HG03378 (cell line): ENCODE measurements around the gene KMT2C.

Experiments
- ATAC-seq: cut with Tn5 transposase; IDR thresholded peaks from one replicate; pipeline ENCODE4 v1.9.1; 2021; ENCODE audit warnings: mild to moderate bottlenecking, moderate library complexity; ENCODE audit not compliant: unreplicated experiment

Gene KMT2C

GRCh38 chr7:152120210-152120609 lies 315.6 kb downstream of the KMT2C start:
- no peak for ATAC-seq

DNA sequence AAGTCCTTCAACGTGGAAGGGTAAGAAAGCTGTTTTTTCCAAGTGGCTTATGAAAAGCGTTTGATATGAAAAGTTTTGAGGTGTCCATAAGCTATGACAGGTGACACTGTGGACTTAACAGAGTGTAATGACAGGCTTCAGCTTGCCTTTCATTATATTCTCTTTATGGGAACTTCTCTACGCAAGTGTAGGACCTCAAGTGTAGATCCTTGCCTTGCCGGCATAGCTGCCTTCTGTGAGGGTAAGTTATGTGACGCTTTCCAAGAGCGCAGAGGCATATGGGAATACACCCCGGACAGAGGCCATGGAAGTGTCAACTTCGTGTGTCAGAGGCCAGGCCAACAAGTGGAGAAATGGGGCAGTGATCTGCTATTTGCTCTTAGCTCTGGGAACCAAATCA lies 318.4 kb downstream of the KMT2C start:
- ATAC-seq: no peak

- ATAC-seq: no peak
Observed at GRCh38 chr7:152115021-152115718, 320.6 kb downstream of the KMT2C start.

DNA sequence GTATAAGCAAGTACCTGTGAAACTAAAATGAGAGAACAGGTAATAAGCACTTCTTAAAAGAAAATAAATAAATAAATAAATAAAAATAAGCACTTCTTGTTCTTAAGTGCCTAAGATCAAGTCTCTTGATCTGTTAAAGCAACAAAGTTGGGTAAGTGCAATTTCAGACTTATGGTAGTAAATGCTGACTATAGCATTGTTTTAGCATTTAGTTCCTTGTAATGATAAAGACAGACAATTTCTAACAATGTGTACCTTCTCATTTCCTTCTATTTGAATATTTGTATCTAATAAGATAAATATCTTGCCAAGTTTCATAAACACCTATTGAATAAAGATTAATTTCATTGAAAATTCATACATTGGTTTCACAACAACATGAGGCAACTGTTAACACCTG lies 323.0 kb downstream of the KMT2C start:
- ATAC-seq: no peak

DNA sequence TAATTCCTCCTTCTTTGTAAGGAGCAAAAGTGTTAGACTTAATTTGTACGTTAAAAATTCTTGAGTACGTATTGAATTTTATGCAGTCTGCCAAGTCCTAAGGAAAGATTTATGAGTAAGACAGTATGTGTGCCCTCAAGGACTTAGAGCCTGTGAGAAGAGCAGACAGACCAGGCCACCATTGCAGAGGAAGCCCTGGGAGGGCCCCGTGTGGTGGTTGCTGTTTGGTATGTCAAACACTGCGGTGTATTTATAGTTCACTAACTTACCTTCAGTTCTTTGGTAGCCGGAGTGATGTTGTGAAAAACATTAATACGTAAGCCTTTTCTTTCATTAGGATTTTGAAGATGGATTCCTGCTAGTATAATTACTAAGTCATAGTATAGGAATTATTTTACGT lies 327.4 kb downstream of the KMT2C start:
- ATAC-seq: no peak

GRCh38 chr7:152107945-152108344 lies 327.9 kb downstream of the KMT2C start:
- ATAC-seq: no peak

- ATAC-seq: no peak
Observed at GRCh38 chr7:152106990-152107389, 328.8 kb downstream of the KMT2C start.

GRCh38 chr7:152105205-152105604 lies 330.6 kb downstream of the KMT2C start:
- ATAC-seq: no peak

DNA sequence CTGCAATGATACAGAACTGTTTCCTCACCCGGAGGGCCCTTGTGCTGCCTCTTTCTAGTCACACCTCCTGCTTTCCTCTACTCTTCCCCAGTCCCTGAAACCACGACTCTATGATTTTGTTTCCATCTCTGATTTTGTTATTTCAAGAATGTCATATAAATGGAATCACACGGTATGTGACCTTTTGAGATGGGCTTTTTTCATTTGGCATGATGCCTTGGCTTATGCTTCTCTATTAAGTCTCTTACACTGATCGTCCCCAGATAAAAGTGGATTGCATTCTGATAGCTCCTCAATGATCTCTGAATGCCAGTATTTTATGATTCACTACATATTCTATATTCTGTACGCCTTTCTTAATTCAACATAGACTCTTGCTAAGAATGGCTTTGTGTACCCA lies 332.1 kb downstream of the KMT2C start:
- no peak for ATAC-seq

GRCh38 chr7:152103066-152103465 lies 332.7 kb downstream of the KMT2C start:
- ATAC-seq: no peak

DNA sequence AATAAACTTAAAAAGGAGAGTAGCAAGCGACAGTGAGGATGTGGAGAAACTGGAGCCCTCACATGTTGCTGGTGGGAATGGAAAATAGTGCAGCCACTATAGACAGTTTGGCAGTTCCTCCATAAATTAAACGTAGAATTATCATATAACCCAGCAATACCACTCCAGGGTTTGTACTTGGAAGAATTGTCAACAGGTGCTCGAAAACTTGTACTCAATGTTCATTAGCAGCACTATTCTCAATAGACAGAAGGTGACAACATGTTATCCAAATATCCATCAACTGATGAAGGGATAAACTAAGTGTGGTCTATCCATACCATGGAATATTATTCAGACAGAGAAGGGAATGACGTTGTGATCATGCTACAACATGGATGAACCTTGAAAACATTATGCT lies 338.5 kb downstream of the KMT2C start:
- ATAC-seq: no peak

DNA sequence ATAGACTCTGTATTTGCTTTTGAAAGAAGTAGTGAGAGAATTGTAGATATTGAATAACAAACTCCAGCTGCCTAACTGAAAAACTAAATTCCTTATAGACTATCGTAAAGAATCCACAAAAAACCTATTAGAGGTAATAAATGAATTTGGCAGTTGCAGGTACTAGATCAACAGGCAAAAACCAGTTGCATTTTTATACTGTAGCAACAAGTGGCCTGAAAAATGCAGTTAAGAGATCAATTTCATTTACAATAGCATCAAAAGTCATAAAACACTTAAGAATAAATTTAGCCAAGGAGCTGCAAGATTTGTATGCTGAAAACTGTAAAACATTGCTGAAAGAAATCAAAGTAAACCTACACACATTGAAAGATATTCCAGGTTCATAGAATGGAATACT lies 340.0 kb downstream of the KMT2C start:
- ATAC-seq: no peak

- no peak for ATAC-seq
Observed at GRCh38 chr7:152093717-152094116, 342.1 kb downstream of the KMT2C start.

GRCh38 chr7:152090747-152091146 lies 345.1 kb downstream of the KMT2C start:
- ATAC-seq: no peak

- no peak for ATAC-seq
Observed at GRCh38 chr7:152089183-152089582, 346.6 kb downstream of the KMT2C start.

- ATAC-seq: no peak
Observed at GRCh38 chr7:152086513-152086912, 349.3 kb downstream of the KMT2C start.

DNA sequence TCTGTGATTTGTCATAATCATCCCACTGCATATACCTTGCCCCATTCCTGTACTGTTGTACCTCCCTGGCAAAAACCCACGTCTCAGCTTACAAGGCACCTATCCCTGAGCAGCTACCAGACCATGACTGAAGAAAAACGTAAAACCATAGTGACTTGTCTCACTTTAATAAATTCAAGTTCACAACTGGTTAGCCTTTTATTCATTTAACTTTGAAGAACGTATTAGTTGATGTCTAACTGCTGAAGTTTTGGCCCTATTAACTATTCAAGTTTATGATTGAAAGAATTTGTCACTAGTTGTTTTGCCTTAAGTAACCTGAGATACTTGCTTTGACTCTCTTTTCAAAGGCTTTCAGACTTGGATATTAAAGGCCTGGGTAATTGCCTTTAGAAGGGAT lies 350.7 kb downstream of the KMT2C start:
- ATAC-seq: no peak
